ENCODE data around the gene PIK3CG.
"Not testable (repeated sequence)": the region's sequence is repeated elsewhere in the genome, so short reads cannot be mapped to it uniquely, and the experiment has no call there.

Gene PIK3CG

DNA sequence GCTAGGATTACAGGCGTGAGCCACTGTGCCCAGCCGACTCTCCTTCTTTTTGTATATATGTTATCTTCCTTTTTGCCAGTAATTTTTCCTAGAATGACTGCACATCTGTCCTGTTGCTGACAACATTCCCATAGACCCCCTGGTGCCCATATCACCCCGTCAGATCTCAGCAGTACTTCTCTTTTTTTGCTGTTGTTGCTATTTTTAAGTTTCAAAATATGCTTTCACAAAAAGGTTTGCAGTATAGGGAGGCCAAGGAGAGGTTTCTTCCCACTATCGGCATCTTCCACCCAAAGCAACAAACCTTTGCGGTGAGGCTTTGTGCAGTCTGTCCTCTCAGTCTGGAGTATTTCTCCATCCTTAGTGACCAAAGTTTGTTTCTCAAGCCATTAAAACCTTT is 23.1 kb downstream of the PIK3CG start:
- DNase-seq: no peak

- DNase-seq: no peak
Observed at GRCh38 chr7:106890952-106891351, 25.9 kb downstream of the PIK3CG start.

- DNase-seq: no peak
Observed at GRCh38 chr7:106891548-106892410, 26.7 kb downstream of the PIK3CG start.

DNA sequence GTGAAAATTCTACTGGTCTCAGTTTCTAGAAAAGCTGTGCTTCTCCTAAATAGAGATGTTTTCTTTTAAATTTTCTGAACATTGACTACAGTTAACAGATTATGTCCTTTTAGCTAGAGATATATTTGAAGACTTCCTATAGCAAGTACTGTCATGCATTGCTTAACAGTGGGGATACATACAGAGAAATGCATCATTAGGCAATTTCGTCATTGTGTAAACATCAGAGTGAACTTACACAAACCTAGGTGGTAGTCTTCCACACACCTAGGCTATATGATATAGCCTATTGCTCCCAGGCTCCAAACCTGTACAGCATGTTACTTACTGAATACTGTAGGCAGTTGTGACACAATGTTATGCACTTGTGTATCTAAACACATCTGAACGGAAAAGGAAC is 28.5 kb downstream of the PIK3CG start:
- no peak for DNase-seq

GRCh38 chr7:106895246-106895864 is 30.3 kb downstream of the PIK3CG start:
- DNase-seq: no peak

DNA sequence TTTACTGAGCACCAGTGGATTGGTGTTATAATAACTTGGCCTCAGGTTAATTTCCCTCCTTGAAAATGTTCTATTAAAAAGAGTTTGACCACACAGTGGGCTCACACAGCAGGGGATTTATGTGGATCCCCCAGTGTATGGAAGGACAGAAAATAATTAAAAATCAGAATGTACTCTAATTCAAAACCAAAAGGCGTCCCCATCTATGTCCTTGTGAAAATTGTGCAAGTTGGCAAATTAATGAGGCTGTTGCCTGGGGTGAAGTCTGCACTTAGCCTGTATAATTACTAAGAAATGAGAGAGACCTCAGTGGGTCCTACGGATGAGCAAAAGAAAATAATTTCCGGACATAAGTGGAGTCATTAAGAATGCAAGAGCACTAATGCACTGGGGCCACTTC is 31.1 kb downstream of the PIK3CG start:
- no peak for DNase-seq

- not testable (repeated sequence) for DNase-seq
Observed at GRCh38 chr7:106897553-106897952, 32.5 kb downstream of the PIK3CG start.

GRCh38 chr7:106898967-106899366 is 33.9 kb downstream of the PIK3CG start:
- not testable (repeated sequence) for DNase-seq

GRCh38 chr7:106901828-106902441 is 36.9 kb downstream of the PIK3CG start:
- DNase-seq: no peak

- DNase-seq: no peak
Observed at GRCh38 chr7:106905734-106906133, 40.7 kb downstream of the PIK3CG start.

GRCh38 chr7:106911959-106912358 is 46.9 kb downstream of the PIK3CG start:
- no peak for DNase-seq

DNA sequence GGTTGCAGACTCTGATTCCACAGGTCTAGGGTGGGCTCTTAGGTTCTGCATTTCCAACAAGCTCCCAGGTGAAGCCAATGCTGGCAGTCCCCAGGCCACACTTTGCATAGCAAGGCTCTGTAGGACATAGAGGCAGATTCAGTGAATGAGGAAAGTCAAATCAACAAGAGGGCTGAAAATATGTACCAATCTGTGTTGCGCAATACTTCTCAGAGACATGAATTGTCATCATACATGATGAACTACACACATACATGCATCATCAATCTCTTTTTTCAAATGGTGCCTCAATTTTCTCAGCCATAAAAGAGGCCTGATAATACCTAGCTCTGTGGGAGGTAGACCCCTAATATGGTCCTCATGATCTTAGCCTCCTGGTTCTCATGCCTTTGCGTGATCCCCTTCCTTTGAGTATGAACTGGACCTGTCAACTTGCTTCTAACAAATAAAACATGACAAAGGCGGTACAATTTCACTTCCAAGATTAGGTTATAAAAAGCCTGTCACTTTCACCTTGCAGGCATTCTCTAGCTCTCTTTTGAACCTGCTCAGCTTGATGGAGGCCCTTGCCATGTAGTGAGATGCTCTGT is 49.0 kb downstream of the PIK3CG start:
- DNase-seq: no peak

DNA sequence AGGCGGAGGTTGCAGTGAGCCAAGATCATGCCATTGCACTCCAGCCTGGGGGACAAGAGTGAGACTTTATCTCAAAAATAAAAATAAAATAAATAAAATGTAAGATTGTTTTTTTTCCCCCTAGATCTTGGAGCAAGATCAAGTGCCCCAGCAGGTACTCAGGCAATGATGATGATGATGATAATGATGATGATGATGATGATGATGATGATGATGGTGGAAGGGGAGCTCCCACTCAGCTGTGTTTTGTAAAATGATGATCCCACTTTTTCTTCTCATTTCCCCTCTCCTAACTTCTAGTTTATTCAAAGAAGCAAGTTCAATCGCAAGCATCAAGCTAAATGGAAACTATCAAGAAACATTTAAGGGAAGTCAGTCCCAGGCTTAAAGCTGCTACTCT is 50.3 kb downstream of the PIK3CG start:
- no peak for DNase-seq

DNA sequence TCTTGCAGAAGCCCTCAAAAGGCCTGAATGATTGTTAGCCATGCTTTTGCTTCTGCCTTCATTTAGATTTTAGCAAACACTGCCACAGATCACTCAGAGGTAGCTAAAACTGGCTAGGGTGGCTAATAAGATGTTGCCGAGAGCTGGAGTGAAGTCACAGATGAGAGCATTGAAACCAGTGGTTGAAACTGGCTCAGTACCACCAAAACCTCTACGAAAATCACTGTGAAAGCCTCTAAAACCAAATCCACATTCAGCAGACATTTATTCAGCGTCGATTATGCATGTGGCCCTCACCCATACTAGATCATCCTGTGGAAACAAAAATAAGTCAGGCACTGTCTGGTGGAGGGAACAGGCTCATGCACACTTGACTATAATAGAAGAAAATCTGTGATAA is 50.8 kb downstream of the PIK3CG start:
- DNase-seq: no peak

DNA sequence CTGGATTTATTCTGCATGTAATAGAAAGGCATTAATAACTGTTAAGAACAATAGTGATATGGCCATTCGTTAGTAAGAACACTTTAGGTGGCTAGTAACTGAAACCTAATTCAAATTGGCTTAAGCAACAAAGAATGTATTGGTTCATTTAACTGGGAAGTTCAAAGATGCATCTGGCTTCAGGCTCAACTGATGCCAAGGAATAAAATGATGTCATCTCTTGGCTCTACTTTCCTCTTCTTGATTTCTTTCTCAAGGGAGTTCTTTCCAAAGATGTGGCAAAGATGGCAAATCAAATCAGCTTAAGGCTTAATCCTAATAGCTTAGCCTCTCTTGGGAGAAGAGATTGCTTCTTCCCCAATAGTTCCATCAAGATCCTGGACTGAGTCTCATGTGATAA is 51.6 kb downstream of the PIK3CG start:
- DNase-seq: no peak

- no peak for DNase-seq
Observed at GRCh38 chr7:106918991-106919390, 53.9 kb downstream of the PIK3CG start.

DNA sequence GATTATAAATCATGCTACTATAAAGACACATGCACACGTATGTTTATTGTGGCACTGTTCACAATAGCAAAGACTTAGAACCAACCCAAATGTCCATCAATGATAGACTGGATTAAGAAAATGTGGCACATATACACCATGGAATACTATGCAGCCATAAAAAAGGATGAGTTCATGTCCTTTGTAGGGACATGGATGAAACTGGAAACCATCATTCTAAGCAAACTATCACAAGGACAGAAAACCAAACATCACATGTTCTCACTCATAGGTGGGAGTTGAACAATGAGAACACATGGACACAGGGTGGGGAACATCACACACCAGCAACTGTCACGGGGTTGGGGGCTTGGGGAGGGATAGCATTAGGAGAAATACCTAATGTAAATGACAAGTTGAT is 59.4 kb downstream of the PIK3CG start:
- DNase-seq: not testable (repeated sequence)

DNA sequence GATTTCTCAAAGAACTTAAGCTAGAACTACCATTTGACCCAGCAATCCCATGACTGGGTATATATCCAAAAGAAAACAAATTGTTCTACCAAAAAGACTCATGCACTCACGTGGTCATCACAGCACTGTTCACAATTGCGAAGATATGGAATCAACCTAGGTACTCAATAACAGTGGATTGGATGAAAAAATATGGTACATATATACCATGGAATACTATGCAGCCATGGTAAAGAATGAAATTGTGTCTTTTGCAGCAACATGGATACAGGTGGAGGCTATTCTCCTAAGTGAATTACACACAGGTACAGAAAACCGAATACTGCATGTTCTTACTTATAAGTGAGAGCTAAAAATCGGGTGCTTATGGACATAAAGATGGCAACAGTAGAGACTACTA is 61.8 kb downstream of the PIK3CG start:
- DNase-seq: no peak

- DNase-seq: no peak
Observed at GRCh38 chr7:106927536-106927935, 62.5 kb downstream of the PIK3CG start.

- not testable (repeated sequence) for DNase-seq
Observed at GRCh38 chr7:106929616-106930015, 64.5 kb downstream of the PIK3CG start.

DNA sequence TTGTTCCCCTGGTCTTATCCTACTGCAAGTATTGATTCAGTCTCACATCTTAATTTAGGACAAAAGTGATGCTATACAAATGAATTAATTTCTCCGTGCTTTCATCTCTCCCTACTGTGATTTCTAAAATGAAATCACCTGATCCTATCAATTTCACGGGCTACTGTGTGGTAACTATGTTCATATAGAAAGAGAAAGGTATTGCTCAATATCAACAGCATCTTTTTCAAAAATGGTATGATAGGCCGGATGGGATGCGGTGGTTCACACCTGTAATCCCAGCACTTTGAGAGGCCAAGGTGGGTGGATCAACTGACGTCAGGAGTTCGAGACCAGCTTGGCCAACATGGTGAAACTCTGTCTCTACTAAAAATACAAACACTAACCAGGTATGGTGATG is 71.2 kb downstream of the PIK3CG start:
- no peak for DNase-seq

GRCh38 chr7:106938122-106938521 is 73.0 kb downstream of the PIK3CG start:
- not testable (repeated sequence) for DNase-seq

- no peak for DNase-seq
Observed at GRCh38 chr7:106938803-106939202, 73.7 kb downstream of the PIK3CG start.

Measured in cortex of kidney (tissue), 1 donor.